ENCODE data around the gene ICAM1.

DNA sequence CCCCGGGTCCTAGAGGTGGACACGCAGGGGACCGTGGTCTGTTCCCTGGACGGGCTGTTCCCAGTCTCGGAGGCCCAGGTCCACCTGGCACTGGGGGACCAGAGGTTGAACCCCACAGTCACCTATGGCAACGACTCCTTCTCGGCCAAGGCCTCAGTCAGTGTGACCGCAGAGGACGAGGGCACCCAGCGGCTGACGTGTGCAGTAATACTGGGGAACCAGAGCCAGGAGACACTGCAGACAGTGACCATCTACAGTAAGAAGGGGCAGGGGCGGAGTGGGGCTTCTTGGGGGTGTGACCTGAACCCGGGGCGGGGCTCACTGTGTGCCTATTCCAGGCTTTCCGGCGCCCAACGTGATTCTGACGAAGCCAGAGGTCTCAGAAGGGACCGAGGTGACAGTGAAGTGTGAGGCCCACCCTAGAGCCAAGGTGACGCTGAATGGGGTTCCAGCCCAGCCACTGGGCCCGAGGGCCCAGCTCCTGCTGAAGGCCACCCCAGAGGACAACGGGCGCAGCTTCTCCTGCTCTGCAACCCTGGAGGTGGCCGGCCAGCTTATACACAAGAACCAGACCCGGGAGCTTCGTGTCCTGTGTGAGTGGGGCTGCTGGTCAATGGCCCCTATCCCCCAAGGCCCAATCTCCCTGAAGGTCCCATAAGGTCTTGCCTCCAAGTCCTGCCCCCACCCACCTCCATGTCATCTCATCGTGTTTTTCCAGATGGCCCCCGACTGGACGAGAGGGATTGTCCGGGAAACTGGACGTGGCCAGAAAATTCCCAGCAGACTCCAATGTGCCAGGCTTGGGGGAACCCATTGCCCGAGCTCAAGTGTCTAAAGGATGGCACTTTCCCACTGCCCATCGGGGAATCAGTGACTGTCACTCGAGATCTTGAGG, 13.4 kb downstream of the ICAM1 start:
- TF ChIP-seq POLR2A (IDR thresholded peaks at IDR 0.05) (no peak), EP300 (IDR thresholded peaks at IDR 0.05) (no peak)
- TF ChIP-seq, protein P1, sequence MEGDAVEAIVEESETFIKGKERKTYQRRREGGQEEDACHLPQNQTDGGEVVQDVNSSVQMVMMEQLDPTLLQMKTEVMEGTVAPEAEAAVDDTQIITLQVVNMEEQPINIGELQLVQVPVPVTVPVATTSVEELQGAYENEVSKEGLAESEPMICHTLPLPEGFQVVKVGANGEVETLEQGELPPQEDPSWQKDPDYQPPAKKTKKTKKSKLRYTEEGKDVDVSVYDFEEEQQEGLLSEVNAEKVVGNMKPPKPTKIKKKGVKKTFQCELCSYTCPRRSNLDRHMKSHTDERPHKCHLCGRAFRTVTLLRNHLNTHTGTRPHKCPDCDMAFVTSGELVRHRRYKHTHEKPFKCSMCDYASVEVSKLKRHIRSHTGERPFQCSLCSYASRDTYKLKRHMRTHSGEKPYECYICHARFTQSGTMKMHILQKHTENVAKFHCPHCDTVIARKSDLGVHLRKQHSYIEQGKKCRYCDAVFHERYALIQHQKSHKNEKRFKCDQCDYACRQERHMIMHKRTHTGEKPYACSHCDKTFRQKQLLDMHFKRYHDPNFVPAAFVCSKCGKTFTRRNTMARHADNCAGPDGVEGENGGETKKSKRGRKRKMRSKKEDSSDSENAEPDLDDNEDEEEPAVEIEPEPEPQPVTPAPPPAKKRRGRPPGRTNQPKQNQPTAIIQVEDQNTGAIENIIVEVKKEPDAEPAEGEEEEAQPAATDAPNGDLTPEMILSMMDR (IDR thresholded peaks at IDR 0.05): no peak

All from ovary (tissue), 3 donors.